HEK293T (cell line): ENCODE measurements around the gene TTC28.

Experiments used
- CTCF ChIA-PET: fragments of 350-600 bp; formaldehyde crosslinking; extraction: SDS; loops from one replicate; lab custom pipeline; 2021; ENCODE audit warnings: antibody characterized with exemption, inconsistent platforms; lab: Yijun Ruan, JAX
- POLR2A ChIA-PET: fragments of 350-600 bp; formaldehyde crosslinking; extraction: SDS; loops from one replicate; lab custom pipeline; 2020; ENCODE audit warnings: antibody characterized with exemption, inconsistent platforms; lab: Yijun Ruan, JAX
- DNase-seq: peaks from one replicate; pipeline ENCODE4 v3.0.0; 2012; ENCODE audit warnings: mixed read lengths; ENCODE audit errors: extremely low spot score
- ARNT ChIP-seq: fragments of 450-650 bp; IDR thresholded peaks from 2 replicates; pipeline ENCODE4 v1.6.1; 2017; ENCODE audit warnings: mild to moderate bottlenecking
- BHLHE40 ChIP-seq: fragments of 450-650 bp; IDR thresholded peaks from 2 replicates; pipeline ENCODE4 v1.6.1; 2016; ENCODE audit warnings: mild to moderate bottlenecking, moderate library complexity, borderline replicate concordance
- CTBP1 ChIP-seq: fragments of 450-650 bp; IDR thresholded peaks from 2 replicates; pipeline ENCODE4 v1.6.1; 2016; ENCODE audit warnings: borderline replicate concordance
- ELF4 ChIP-seq: fragments of 450-650 bp; IDR thresholded peaks from 2 replicates; pipeline ENCODE4 v1.6.1; 2017; ENCODE audit warnings: antibody characterized with exemption
- FOXA1 ChIP-seq: fragments of 450-650 bp; IDR thresholded peaks from 2 replicates; pipeline ENCODE4 v1.6.1; 2016; ENCODE audit warnings: mild to moderate bottlenecking
- FOXK2 ChIP-seq: fragments of 450-650 bp; IDR thresholded peaks from 2 replicates; pipeline ENCODE4 v1.6.1; 2016; ENCODE audit warnings: mild to moderate bottlenecking
- FOXM1 ChIP-seq: fragments of 450-650 bp; IDR thresholded peaks from 2 replicates; pipeline ENCODE4 v1.6.1; 2017; ENCODE audit warnings: mild to moderate bottlenecking, borderline replicate concordance
- HDGF ChIP-seq: fragments of 450-650 bp; IDR thresholded peaks from 2 replicates; pipeline ENCODE4 v1.6.1; 2017; ENCODE audit warnings: antibody characterized with exemption, borderline replicate concordance
- L3MBTL2 ChIP-seq: fragments of 450-650 bp; conservative IDR thresholded peaks from 2 replicates; pipeline ENCODE4 v1.6.1; 2016; ENCODE audit warnings: mild to moderate bottlenecking
- LEF1 ChIP-seq: fragments of 450-650 bp; IDR thresholded peaks from 2 replicates; pipeline ENCODE4 v1.6.1; 2017; ENCODE audit warnings: mild to moderate bottlenecking, borderline replicate concordance
- NFRKB ChIP-seq: fragments of 450-650 bp; IDR thresholded peaks from 2 replicates; pipeline ENCODE4 v1.6.1; 2016; ENCODE audit warnings: mild to moderate bottlenecking, moderate library complexity
- PKNOX1 ChIP-seq: fragments of 450-650 bp; IDR thresholded peaks from 2 replicates; pipeline ENCODE4 v1.6.1; 2016
- SP1 ChIP-seq: fragments of 450-650 bp; IDR thresholded peaks from 2 replicates; pipeline ENCODE4 v1.6.1; 2017
- SUZ12 ChIP-seq: fragments of 450-650 bp; IDR thresholded peaks from 2 replicates; pipeline ENCODE4 v1.6.1; 2016; ENCODE audit warnings: mild to moderate bottlenecking
- TARDBP ChIP-seq: fragments of 450-650 bp; IDR thresholded peaks from 2 replicates; pipeline ENCODE4 v1.6.1; 2016
- ZNF384 ChIP-seq: fragments of 450-650 bp; IDR thresholded peaks from 2 replicates; pipeline ENCODE4 v1.6.1; 2016

The TTC28 gene

GRCh38 chr22:28462901-28463300 lies 216.7 kb downstream of the TTC28 start:
- TF ChIP-seq HDGF (no peak), FOXM1 (no peak), FOXK2 (no peak), FOXA1 (no peak), CTBP1 (no peak), L3MBTL2 (no peak), PKNOX1 (no peak), SP1 (no peak), TARDBP (no peak), LEF1 (no peak), ARNT (no peak), BHLHE40 (no peak), ZNF384 (no peak), ELF4 (no peak), NFRKB (no peak)
- DNase-seq: no peak
- CTCF ChIA-PET: no interaction called here
- POLR2A ChIA-PET: no interaction called here

- no peak for DNase-seq
- ChIA-PET CTCF (no interaction called here), POLR2A (no interaction called here)
- TF ChIP-seq LEF1 (no peak), PKNOX1 (no peak), SP1 (no peak), FOXK2 (no peak), TARDBP (no peak), HDGF (no peak), FOXA1 (no peak), SUZ12 (no peak), L3MBTL2 (no peak), ELF4 (no peak), ZNF384 (no peak), FOXM1 (no peak), CTBP1 (no peak)
These were observed 217.6 kb downstream of the TTC28 start for GRCh38 chr22:28462041-28462440.

- TF ChIP-seq FOXK2 (no peak), ZNF384 (no peak), HDGF (no peak), SP1 (no peak), L3MBTL2 (no peak), CTBP1 (no peak), PKNOX1 (no peak), ARNT (no peak), BHLHE40 (no peak), NFRKB (no peak), ELF4 (no peak), SUZ12 (no peak)
- ChIA-PET POLR2A (no interaction called here), CTCF (interaction anchor here (1.1 kb wide), 1 partner anchor 10 kb away, joined by 4 read pairs; no protein-coding TSS in a partner anchor)
- DNase-seq: no peak
These were observed 225.1 kb downstream of the TTC28 start for GRCh38 chr22:28454431-28455064.

GRCh38 chr22:28450109-28450508 lies 229.5 kb downstream of the TTC28 start:
- no peak for DNase-seq
- ChIA-PET CTCF (no interaction called here), POLR2A (no interaction called here)
- no peak for TF ChIP-seq FOXA1
- no peak for TF ChIP-seq BHLHE40
- TF ChIP-seq SUZ12: no peak
- no peak for TF ChIP-seq TARDBP
- no peak for TF ChIP-seq CTBP1
- TF ChIP-seq ARNT: no peak
- no peak for TF ChIP-seq PKNOX1
- no peak for TF ChIP-seq HDGF
- TF ChIP-seq NFRKB: no peak
- TF ChIP-seq ELF4: no peak
- TF ChIP-seq FOXK2: no peak
- no peak for TF ChIP-seq LEF1
- no peak for TF ChIP-seq FOXM1
- TF ChIP-seq ZNF384: no peak
- no peak for TF ChIP-seq L3MBTL2
- no peak for TF ChIP-seq SP1

- ChIA-PET CTCF (interaction anchor here (0.6 kb wide), 1 partner anchor 10 kb away, joined by 4 read pairs; no protein-coding TSS in a partner anchor), POLR2A (no interaction called here)
- no peak for DNase-seq
- TF ChIP-seq L3MBTL2 (no peak), FOXK2 (no peak), ZNF384 (no peak), TARDBP (no peak), PKNOX1 (no peak), HDGF (no peak), CTBP1 (no peak), BHLHE40 (no peak), FOXA1 (no peak), FOXM1 (no peak), SUZ12 (no peak), SP1 (no peak), NFRKB (no peak)
These were observed 230.6 kb downstream of the TTC28 start for GRCh38 chr22:28449041-28449440.
